Astrocyte (in vitro differentiated cells and primary cell): Measurements from ENCODE around the gene ZMPSTE24.

Experiments used
- EZH2 ChIP-seq: IDR thresholded peaks from 2 replicates; pipeline ENCODE4 v1.6.1; 2012; ENCODE audit warnings: mild to moderate bottlenecking, low read length, inconsistent platforms; ENCODE audit not compliant: insufficient read depth
- TF ChIP-seq, protein P1 (sequence below): IDR thresholded peaks from 2 replicates; pipeline ENCODE4 v1.5.1; 2011; ENCODE audit warnings: low read depth, mild to moderate bottlenecking, inconsistent platforms, low read length, moderate library complexity; ENCODE audit not compliant: insufficient read depth

DNA sequence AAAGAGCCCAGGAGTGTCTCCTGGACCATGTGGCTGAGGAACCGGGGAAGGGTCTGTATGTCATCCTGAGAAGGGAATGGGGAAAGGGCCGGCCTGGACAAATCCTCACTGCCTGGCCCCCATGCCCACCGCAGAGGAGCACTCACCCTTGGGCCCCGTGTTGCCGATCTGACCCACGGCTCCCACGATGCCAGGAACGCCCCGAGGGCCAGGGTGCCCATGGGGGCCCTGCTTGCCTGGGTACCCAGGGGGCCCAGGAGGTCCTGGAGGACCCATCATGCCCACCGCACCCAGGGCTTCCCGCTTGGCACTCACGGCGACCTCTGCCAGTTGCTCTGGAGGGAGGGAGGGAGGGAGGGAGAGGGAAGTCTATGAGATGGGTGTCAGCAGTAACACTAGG lies 44.4 kb downstream of the ZMPSTE24 start:
- TF ChIP-seq, protein P1, sequence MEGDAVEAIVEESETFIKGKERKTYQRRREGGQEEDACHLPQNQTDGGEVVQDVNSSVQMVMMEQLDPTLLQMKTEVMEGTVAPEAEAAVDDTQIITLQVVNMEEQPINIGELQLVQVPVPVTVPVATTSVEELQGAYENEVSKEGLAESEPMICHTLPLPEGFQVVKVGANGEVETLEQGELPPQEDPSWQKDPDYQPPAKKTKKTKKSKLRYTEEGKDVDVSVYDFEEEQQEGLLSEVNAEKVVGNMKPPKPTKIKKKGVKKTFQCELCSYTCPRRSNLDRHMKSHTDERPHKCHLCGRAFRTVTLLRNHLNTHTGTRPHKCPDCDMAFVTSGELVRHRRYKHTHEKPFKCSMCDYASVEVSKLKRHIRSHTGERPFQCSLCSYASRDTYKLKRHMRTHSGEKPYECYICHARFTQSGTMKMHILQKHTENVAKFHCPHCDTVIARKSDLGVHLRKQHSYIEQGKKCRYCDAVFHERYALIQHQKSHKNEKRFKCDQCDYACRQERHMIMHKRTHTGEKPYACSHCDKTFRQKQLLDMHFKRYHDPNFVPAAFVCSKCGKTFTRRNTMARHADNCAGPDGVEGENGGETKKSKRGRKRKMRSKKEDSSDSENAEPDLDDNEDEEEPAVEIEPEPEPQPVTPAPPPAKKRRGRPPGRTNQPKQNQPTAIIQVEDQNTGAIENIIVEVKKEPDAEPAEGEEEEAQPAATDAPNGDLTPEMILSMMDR: no peak
- no peak for TF ChIP-seq EZH2
